GM18508 (cell line): ENCODE results near the gene SPEM2.

Experiments
- ATAC-seq: cut with Tn5 transposase; IDR thresholded peaks from one replicate; pipeline ENCODE4 v1.9.1; 2021; ENCODE audit warnings: moderate number of reproducible peaks; ENCODE audit not compliant: insufficient read depth, unreplicated experiment

The SPEM2 gene

GRCh38 chr17:7425316-7425715, at the start of gene SPEM2:
SPEM2 (plus strand) TSS chr17:7425616; CDS start chr17:7425689, 73 bp downstream.
- ATAC-seq = no peak

- ATAC-seq = no peak
Measured at GRCh38 chr17:7379134-7379533, 46.3 kb upstream of the SPEM2 start.

- no peak for ATAC-seq
Measured at GRCh38 chr17:7380321-7380720, 45.1 kb upstream of the SPEM2 start.

- no peak for ATAC-seq
Measured at GRCh38 chr17:7380855-7381683, 44.3 kb upstream of the SPEM2 start, which contains the start of gene TNK1. TNK1 (plus strand) TSS chr17:7381089; CDS start chr17:7382927, 1,838 bp downstream.

- no peak for ATAC-seq
Measured at GRCh38 chr17:7382901-7383300, 42.5 kb upstream of the SPEM2 start.

GRCh38 chr17:7383371-7383741, 42.1 kb upstream of the SPEM2 start:
- ATAC-seq = no peak

- ATAC-seq = no peak
Measured at GRCh38 chr17:7383742-7384488, 41.5 kb upstream of the SPEM2 start.

- no peak for ATAC-seq
Measured at GRCh38 chr17:7384489-7385081, 40.8 kb upstream of the SPEM2 start.

GRCh38 chr17:7388856-7389255, 36.6 kb upstream of the SPEM2 start:
- no peak for ATAC-seq

- no peak for ATAC-seq
Measured at GRCh38 chr17:7389924-7390910, 35.2 kb upstream of the SPEM2 start.

- no peak for ATAC-seq
Measured at GRCh38 chr17:7391307-7391706, 34.1 kb upstream of the SPEM2 start.

GRCh38 chr17:7392696-7393612, 32.5 kb upstream of the SPEM2 start:
- ATAC-seq = no peak

GRCh38 chr17:7393613-7394451, 31.6 kb upstream of the SPEM2 start:
- ATAC-seq = no peak

GRCh38 chr17:7394452-7395191, 30.8 kb upstream of the SPEM2 start, which contains the start of gene PLSCR3:
PLSCR3 (minus strand) TSS chr17:7394525; CDS start chr17:7394110, 415 bp downstream.
- no peak for ATAC-seq

- ATAC-seq = no peak
Measured at GRCh38 chr17:7396147-7396546, 29.3 kb upstream of the SPEM2 start.

- ATAC-seq = no peak
Measured at GRCh38 chr17:7398612-7399011, 26.8 kb upstream of the SPEM2 start.

- ATAC-seq = no peak
Measured at GRCh38 chr17:7403043-7403726, 22.2 kb upstream of the SPEM2 start.
